Germinal center (tissue), 1 donor: ENCODE measurements around the gene CTIF.
"Not testable (repeated sequence)": the region's sequence is repeated elsewhere in the genome, so short reads cannot be mapped to it uniquely, and the experiment has no call there.

Experiments
- DNase-seq: peaks from one replicate; pipeline ENCODE4 v3.0.0; 2012; ENCODE audit warnings: mixed read lengths, low spot score

CTIF gene

GRCh38 chr18:48868468-48869466 lies 329.9 kb downstream of the CTIF start:
- peak; percentile 88 for DNase-seq

DNA sequence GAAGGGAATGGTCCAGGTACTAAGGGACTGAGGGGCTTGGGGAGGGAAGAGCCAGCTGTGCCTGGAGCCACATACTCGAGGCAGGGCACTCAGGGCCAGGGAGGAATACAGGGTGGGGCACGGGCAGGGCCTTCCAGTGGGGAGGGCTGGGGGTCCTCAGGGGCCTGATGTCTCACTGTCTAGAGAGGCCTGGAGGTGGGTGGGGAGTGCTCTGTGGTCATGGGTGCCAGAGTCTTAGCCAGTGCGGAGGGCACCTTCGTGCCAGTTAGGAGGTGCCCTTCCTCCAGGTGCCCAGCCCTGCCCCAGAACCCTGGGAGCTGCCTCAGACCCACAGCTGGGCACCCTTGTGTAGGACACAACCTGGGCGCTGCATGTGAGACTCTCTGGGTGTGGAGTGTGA lies 330.8 kb downstream of the CTIF start:
- no peak for DNase-seq

GRCh38 chr18:48870926-48871325 lies 332.1 kb downstream of the CTIF start:
- not testable (repeated sequence) for DNase-seq

DNA sequence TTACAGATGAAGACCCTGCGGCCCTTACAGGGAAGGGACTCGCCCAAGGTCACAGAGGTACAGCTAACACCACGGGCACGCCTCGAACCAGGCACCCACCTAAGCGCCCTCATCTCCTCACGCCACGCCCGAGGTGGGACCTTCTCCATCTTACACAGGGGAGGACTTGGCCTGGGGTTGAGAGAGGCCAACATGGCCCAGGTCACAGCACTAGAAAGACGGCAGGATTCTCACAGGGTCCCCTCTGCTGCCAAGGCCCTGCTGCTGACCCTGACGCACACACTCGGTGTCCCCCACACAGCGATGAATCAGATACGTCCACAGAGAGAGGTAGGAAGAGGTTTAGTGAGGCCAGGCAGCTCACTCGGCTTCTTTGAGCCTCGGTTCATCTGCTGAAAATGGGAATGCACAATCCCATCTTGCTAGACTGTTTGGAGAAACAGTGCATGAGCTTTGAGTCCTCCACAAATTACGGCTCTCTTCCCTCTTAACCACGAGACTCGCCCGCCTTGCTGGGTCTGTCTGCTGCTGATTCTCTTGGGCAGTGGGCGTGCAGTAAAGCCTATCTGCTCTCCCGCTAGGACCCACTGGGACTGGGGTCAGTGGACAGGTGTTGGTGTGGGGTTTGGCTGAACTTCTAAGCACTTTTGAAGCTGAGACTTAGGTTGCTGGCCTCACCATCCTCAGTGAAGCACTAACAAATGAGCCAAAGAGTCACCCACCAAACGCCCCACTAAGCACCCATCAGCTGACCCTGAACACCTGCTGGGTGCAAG lies 332.7 kb downstream of the CTIF start:
- DNase-seq = no peak

DNA sequence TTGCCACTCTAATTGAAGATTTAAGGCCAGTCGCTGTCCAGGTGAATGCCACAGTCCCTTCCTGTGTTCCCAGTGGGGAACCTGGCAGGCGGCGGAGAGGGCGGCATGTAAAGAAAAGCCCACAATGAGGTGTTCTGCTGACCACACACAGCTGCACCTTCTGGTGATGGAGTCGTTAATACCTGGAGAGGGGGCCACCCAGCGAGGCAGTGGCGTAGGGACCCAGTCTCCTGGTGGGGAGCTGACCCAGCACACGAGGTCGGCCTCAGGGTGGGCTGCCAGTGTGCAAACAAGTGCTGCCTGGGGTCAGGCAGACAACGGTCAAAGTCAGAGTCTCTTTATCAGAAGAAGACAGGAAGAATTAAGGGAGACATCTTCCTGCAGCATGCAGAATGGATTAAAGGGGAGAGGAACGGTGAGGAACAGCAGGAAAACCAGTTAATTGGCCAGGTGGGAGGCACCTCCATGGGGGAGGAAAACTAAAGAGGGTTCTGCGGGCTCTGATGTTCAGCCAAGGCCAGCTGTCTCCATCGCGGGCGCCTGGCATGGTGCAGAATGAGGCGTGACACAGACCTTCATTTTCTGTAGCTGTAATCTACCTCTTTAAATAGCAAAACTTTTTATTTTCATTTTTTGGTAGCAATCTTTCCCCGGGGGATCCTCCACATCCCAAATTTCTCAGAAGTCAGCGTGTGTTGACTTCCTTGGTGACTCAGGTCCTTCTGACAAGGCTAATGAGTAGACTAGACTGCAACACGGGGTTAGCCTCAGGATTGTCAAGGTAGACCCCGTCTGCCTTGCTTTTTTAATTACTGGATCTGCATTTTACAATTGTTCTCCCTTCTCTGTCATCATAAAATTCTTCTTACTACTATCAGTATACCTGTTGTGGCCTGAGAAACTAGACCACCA lies 333.7 kb downstream of the CTIF start:
- DNase-seq = no peak

- DNase-seq = no peak
Measured at GRCh38 chr18:48874233-48874632, 335.4 kb downstream of the CTIF start.

- DNase-seq = no peak
Measured at GRCh38 chr18:48874701-48875162, 335.9 kb downstream of the CTIF start.

GRCh38 chr18:48875314-48875941 lies 336.6 kb downstream of the CTIF start:
- no peak for DNase-seq

DNA sequence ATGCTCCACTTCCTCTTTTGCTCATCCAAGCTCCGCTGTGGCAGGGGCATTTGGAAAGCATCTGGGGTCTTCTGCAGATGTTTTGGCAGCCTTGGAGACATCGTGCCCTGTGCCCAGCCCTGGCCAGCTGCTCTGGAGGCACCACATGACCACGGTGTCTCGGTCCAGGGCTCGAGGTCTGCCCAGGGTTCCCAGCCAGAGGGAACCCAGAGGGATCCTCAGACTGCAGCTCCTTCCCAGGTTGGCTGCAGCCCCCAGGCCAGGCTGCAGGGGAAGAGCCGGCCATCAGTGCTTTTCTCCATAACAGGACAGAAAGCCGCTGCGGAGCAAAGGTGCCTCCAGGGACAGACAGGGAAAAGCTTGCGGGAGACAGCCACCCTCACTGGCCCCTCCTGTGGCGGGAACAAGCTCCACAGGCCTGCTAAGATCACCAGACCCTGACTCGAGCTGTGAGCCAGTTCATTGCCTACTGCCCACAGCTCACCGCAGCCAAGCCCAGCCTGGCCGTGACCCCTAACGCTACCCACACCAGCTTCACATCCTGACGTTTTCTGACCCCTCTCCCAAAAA lies 337.2 kb downstream of the CTIF start:
- no peak for DNase-seq

DNA sequence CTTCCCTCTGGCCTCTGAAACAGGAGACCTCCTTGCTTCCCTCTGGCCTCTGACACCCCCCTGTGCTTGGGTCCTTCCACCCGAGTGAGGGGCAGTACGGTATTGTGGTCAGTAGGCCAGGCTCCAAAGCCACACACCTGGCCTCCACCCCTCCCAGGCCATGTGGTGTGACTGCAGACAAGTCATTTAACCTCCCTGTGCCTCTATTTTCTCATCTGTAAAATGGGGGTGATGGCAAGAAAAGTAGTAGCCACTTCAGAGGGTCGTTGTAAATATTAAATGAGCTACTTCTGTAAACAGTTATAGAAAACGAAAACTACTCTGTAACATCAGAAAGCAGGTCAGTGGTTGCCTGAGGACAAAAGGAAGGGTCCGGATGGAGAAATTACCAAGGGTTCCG lies 337.8 kb downstream of the CTIF start:
- no peak for DNase-seq

GRCh38 chr18:48877941-48878340 lies 339.1 kb downstream of the CTIF start:
- DNase-seq = no peak

GRCh38 chr18:48878471-48878870 lies 339.6 kb downstream of the CTIF start:
- DNase-seq = no peak

GRCh38 chr18:48879008-48879431 lies 340.2 kb downstream of the CTIF start:
- no peak for DNase-seq

GRCh38 chr18:48880931-48881330 lies 342.1 kb downstream of the CTIF start:
- no peak for DNase-seq

DNA sequence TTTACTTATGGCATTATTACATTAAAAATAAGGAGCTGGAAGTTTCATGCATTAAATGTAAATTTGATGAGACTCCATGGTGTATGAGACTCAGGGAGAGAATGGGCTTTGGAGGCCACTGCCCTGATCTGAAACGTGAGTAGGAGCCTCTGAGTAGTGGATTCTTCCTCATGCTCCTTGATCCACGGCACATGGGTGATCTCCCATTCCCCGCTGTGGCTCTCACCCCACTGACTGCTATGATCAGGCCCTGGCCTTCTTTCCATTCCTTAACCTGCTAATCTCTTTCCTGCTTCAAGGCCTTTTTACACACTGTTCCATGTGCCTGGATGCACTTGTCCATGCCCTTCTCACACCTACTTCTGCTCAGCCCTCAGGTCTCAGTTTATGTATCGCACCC lies 343.5 kb downstream of the CTIF start:
- DNase-seq = no peak

DNA sequence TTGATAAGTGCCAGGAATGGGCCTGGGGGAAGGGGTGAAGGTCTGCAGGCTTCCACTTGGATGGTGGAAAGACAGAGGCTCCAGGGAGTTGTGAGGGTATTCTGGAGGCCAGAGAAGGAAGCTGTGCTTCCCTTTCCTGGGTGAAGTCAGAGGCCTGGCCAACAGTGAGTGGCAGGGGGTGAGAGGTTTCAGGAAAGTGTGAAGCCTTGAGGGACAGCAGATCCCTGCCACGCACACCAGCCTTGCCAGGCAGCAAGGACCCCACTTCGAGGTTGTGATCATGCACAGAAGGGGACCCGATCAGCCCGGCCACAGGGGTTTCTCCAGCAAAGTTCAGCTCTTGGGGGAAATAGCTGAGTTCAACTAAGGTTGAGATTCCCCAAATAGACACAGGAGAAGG lies 345.5 kb downstream of the CTIF start:
- no peak for DNase-seq

DNA sequence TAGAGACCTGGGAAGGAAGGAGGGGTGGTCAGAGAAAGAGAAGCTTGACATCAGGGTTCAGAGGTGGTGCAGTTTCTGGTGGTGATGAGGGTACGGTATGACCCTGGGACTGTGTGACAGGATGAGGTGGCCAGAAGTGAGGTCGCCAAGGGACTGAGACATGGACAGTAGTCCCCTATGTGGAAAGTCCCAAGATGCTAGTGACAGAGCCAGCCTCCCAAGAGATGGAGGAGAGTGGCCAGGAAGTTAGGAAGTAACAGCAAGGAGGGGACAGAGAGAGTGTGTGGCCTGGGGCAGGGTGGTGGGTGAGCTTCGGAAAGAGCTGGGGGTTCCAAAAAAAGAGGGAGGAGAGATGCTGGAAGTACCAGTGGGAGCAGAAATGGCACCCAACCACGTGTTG lies 345.9 kb downstream of the CTIF start:
- DNase-seq = no peak

- DNase-seq = no peak
Measured at GRCh38 chr18:48885266-48885923, 346.6 kb downstream of the CTIF start.

GRCh38 chr18:48885924-48886400 lies 347.1 kb downstream of the CTIF start:
- DNase-seq = no peak
